Measurements from ENCODE around the gene RNF151.

Gene RNF151

DNA sequence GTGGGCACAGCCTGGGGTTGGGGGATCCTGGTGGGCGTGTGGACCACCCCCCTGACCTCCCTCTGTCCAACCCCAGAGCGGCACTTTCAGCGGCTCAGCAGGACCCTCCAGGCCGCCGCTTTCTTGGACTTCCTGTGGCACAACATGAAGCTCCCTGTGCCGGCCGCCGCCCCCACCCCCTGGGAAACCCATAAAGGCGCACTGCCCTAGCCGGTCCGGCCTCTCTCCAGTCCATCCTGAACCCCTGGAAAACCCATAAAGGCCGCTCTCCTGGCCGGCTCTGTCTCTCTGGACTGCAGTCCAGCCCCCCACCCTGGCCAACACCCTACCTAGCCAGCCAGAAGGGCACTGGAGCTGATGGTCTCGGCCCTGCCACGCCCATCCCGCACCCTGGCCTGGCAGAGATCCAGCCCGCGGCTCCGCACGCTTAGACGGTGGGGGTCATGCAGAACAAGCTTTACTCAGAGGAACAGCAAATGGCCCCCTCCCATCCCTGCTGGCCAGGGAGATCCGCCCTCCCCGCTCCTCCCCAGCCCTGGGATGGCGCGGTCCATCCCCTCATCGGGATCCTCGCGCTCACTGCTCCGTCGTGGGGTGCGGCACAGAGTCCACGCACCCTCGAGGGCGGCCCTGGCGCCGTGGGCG lies 11.9 kb downstream of the RNF151 start:
- FAIRE-seq: no peak

DNA sequence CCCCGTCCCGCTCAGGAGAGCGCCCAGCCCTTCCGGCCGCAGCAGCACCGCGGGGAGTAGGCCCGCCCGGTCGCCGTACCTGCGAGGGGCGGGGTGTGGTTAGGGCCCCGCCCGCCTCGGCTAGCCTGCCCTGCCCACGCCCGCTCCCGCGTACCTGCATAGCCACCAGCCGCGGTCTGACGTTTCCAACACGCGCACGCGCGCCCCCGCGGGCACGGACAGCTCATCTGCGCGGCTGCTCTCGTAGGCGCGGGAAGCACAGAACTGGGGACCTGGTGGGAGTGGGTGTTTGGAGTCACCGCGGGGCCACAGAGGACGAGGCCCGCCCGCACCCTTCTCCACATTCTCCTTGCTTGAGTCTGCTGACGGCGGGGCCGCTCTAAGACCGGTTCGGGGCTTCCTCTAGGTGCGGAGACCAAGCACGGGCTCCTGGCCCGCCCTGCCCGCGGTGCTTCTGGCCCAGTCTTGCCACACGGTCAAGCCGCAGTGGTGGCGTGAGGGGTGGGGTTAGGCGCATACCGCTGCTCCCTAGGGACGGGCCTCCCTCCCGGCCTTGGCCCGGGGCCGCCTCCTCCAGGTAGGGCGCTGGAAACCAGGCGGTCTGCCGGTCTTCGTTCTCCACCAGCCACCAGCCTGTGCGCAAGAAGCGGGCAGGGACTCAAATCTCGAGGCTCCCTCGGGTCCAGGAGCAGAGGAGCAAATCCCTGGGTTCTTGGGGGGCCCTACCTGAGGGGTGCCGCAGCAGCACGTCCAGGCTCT lies 12.8 kb downstream of the RNF151 start:
- no peak for FAIRE-seq

- no peak for FAIRE-seq
Measured at GRCh38 chr16:1980030-1980769, 13.5 kb downstream of the RNF151 start.

- no peak for FAIRE-seq
Measured at GRCh38 chr16:1980770-1981087, 14.1 kb downstream of the RNF151 start.

- FAIRE-seq: no peak
Measured at GRCh38 chr16:1981398-1981836, 14.8 kb downstream of the RNF151 start, which contains the start of gene NOXO1. Gene NOXO1, minus strand, starts transcription at chr16:1981469. Its CDS starts 290 bp downstream, at chr16:1981179.

DNA sequence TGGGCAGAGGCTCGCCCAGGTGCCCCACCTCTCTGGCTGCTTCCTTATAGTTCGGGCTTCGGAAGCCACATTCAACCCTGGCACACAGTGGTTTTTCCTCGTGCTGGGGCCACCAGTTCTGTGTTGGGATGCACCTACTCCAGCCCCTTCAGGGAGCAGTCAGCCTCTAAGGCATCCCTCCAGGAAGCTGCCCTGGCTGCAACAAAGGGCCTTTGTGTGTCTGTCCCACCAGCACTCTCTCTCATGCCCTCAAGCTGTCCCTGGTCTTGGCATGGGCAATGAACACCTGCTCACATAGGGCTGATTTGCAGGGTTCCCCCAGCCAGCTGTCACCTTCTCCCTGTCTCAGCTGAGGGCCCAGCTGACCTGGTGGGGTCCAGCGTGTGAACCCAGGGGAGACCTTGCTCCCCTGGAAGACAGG lies 15.4 kb downstream of the RNF151 start:
- no peak for FAIRE-seq

GRCh38 chr16:1982991-1983543 lies 16.4 kb downstream of the RNF151 start:
- FAIRE-seq: no peak

- no peak for FAIRE-seq
Measured at GRCh38 chr16:1983544-1984346, 17.1 kb downstream of the RNF151 start, which contains the start of gene GFER. Gene GFER, plus strand, starts transcription at chr16:1984193. Its CDS starts 26 bp downstream, at chr16:1984219.

GRCh38 chr16:1984347-1985225 lies 17.9 kb downstream of the RNF151 start:
- no peak for FAIRE-seq

GRCh38 chr16:1985466-1986150 lies 19.0 kb downstream of the RNF151 start:
- FAIRE-seq: no peak

DNA sequence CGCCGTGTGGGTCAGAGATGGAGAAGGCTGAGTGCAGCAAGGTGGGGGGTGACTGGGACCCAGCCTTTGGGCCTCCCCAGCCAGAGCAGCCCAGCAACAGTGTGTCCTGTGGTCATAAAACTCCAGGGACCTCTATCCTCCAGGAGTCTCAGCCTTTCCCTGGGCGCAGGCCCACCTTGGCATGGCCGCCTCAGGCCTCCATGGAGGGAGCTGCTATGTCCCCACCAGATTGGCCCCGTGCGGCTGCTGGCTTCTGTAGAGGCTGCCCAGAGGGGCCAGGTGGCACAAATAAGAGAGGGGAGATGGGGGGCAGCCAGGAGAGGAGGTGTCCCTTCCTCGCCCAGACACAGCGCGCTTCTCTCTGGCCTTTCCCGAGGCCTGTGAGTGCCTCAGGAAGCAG lies 20.5 kb downstream of the RNF151 start:
- no peak for FAIRE-seq

DNA sequence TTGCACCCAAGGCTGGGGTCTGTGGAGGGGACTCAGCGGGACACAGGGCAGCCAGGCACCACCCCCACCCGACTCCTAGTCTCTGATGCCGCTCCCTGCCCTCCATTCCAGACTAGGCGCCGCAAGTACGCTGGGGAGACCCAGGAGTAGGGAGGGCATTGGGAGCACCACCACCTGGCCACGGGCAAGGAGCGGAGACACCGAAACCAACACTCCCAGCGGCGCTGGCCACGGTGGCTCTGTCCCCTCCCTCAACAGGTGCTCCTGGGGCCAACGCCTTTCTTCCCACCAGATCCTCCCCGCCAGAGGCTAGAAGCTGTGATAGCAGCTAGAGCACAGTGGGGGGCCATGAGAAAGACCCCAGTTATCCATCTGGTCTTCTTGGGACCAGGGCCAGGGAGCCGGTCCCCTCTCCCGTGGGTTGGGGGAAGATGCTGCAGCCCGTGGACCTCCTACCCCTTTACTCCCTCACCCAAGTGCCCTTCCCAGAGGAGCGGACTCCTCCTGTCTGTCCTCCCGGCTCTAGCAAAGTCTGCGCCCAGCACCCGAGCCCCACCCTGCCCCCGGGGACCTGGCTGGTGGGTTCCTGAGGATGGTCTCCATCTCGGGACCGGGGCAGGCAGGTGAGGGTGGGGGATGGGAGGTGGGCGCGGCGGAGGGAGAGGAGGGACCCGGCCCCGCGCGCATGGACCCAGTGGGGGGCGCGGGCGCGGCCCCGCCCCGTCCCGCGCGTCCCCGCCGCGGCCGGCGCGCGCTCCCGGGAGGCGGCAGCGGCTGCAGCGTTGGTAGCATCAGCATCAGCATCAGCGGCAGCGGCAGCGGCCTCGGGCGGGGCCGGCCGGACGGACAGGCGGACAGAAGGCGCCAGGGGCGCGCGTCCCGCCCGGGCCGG lies 22.8 kb downstream of the RNF151 start, which contains the start of gene SYNGR3:
Gene SYNGR3 (plus strand): TSS at position 762 of the 892 bp plus-strand sequence. CDS start 133 bp downstream, outside the sequence.
- no peak for FAIRE-seq

DNA sequence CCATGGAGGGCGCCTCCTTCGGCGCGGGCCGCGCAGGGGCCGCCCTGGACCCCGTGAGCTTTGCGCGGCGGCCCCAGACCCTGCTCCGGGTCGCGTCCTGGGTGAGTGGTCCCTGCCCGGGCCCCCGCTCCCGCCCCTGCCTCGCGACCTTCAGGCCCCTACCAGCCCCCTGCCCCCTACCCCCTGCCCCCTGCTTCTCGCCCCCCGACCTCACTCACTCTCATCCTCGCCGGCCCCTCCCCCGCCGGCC lies 23.4 kb downstream of the RNF151 start:
- FAIRE-seq: no peak

- no peak for FAIRE-seq
Measured at GRCh38 chr16:1990351-1991134, 23.9 kb downstream of the RNF151 start.

- no peak for FAIRE-seq
Measured at GRCh38 chr16:1991135-1991551, 24.5 kb downstream of the RNF151 start.

- FAIRE-seq: no peak
Measured at GRCh38 chr16:1991588-1991947, 24.9 kb downstream of the RNF151 start.

DNA sequence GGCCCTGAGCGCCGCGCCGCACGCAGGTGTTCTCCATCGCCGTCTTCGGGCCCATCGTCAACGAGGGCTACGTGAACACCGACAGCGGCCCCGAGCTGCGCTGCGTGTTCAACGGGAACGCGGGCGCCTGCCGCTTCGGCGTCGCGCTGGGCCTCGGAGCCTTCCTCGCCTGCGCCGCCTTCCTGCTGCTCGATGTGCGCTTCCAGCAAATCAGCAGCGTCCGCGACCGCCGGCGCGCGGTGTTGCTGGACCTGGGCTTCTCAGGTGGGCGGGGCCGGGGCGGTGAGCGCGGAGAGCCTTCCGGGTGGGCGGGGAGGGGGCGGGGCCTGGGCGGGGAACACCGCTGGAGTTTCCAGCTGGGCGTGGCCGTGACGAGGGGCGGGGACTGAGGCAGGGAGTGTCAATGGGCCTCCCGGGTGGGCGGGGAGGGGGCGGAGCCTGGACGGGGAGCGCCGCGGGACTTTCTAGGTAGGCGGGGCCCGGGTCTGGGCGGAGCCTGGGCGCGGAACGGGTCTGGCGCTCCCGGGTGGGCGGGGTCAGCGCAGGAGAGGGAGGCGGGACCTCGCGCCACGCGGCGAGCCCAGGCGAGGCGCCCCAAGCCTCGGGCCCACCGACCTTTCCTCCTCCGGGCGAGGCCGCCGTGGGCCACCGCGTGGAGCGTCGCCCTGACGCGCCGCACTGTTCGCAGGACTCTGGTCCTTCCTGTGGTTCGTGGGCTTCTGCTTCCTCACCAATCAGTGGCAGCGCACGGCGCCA lies 25.5 kb downstream of the RNF151 start:
- no peak for FAIRE-seq

GRCh38 chr16:1992704-1993317 lies 26.2 kb downstream of the RNF151 start:
- FAIRE-seq: no peak

All from G401.6 (cell line).